ENCODE results near the gene GPD1L. TPM values are rescaled to one million over a fixed set of nuclear protein-coding genes. Genes with fewer than 3 reads are reported as not detected.
A peak's percentile ranks its signal among the peaks of the same experiment; 100 is the strongest.

Gene GPD1L
- total and polyA plus RNA-seq, 2 donors from 2014 or later = 31.1 to 35.5 TPM

- no peak overlapping the region for H3K4me3 ChIP-seq (ENCODE audit: low read length in 3 of 3)
- peaks cover 0 to 15% (median 13%) of the 10 kb centered on the region in 3 donors for H3K36me3 ChIP-seq (ENCODE audit: control insufficient read depth in 2 of 3, insufficient read depth in 3 of 3, low read length in 3 of 3)
- no peak overlapping the region for H3K27ac ChIP-seq (ENCODE audit: low read depth in 2 of 2, low read length in 2 of 2)
- H3K9ac ChIP-seq (ENCODE audit: low read length in 3 of 3) = no peak overlapping the region
- FAIRE-seq (no peak), DNase-seq (peak in 1 of 5 donors; percentile 24)
- intact Hi-C loops (cut with DNase I) = no loop called here
- no peaks in the 10 kb centered on the region for H3K4me1 ChIP-seq (ENCODE audit: control insufficient read depth in 2 of 3, insufficient read depth in 2 of 3, low read depth in 1 of 3, low read length in 3 of 3)
- no peaks in the 10 kb centered on the region for H3K9me3 ChIP-seq (ENCODE audit: control insufficient read depth in 2 of 3, insufficient read depth in 1 of 3, low read length in 3 of 3)
- TF ChIP-seq CTCF (IDR thresholded peaks at IDR 0.05; ENCODE audit: borderline replicate concordance, extremely low read depth, insufficient read depth) = no peak
- no peaks in the 10 kb centered on the region for H3K27me3 ChIP-seq (ENCODE audit: control insufficient read depth, insufficient read depth, low read length)
Measured at GRCh38 chr3:32154205-32154579, 47.8 kb downstream of the GPD1L start.

GRCh38 chr3:32155117-32155516 is 48.7 kb downstream of the GPD1L start:
- peaks cover 0 to 15% (median 13%) of the 10 kb centered on the region in 3 donors for H3K36me3 ChIP-seq (ENCODE audit: control insufficient read depth in 2 of 3, insufficient read depth in 3 of 3, low read length in 3 of 3)
- no peak overlapping the region for H3K27ac ChIP-seq (ENCODE audit: low read depth in 2 of 2, low read length in 2 of 2)
- FAIRE-seq = no peak
- intact Hi-C loops (cut with DNase I) = no loop called here
- no peak for TF ChIP-seq CTCF (IDR thresholded peaks at IDR 0.05; ENCODE audit: borderline replicate concordance, extremely low read depth, insufficient read depth)
- no peaks in the 10 kb centered on the region for H3K9me3 ChIP-seq (ENCODE audit: control insufficient read depth in 2 of 3, insufficient read depth in 1 of 3, low read length in 3 of 3)
- H3K4me1 ChIP-seq (ENCODE audit: control insufficient read depth in 2 of 3, insufficient read depth in 2 of 3, low read depth in 1 of 3, low read length in 3 of 3) = no peaks in the 10 kb centered on the region
- DNase-seq = no peak
- no peaks in the 10 kb centered on the region for H3K27me3 ChIP-seq (ENCODE audit: control insufficient read depth, insufficient read depth, low read length)
- H3K9ac ChIP-seq (ENCODE audit: low read length in 3 of 3) = no peak overlapping the region
- no peak overlapping the region for H3K4me3 ChIP-seq (ENCODE audit: low read length in 3 of 3)

GRCh38 chr3:32157600-32158264 is 51.3 kb downstream of the GPD1L start:
- H3K4me1 ChIP-seq (ENCODE audit: control insufficient read depth in 2 of 3, insufficient read depth in 2 of 3, low read depth in 1 of 3, low read length in 3 of 3) = no peaks in the 10 kb centered on the region

More at GRCh38 chr3:32157600-32158264, 51.3 kb downstream of the GPD1L start:
- no peak for TF ChIP-seq CTCF (IDR thresholded peaks at IDR 0.05; ENCODE audit: borderline replicate concordance, extremely low read depth, insufficient read depth)
- H3K27ac ChIP-seq (ENCODE audit: low read depth in 2 of 2, low read length in 2 of 2) = no peak overlapping the region
- H3K27me3 ChIP-seq (ENCODE audit: control insufficient read depth, insufficient read depth, low read length) = no peaks in the 10 kb centered on the region
- H3K9me3 ChIP-seq (ENCODE audit: control insufficient read depth in 2 of 3, insufficient read depth in 1 of 3, low read length in 3 of 3) = no peaks in the 10 kb centered on the region
- DNase-seq (no peak), FAIRE-seq (no peak)
- H3K9ac ChIP-seq (ENCODE audit: low read length in 3 of 3) = no peak overlapping the region
- intact Hi-C loops (cut with DNase I) = no loop called here
- H3K4me3 ChIP-seq (ENCODE audit: low read length in 3 of 3) = no peak overlapping the region
- H3K36me3 ChIP-seq (ENCODE audit: control insufficient read depth in 2 of 3, insufficient read depth in 3 of 3, low read length in 3 of 3) = peaks cover 0 to 8% (median 8%) of the 10 kb centered on the region in 3 donors

Data from kidney (tissue), 14 donors.